A549 treated with RU486 at 1 μM for 4 hours (cell line): ENCODE results near the gene HDGFL1. TPM values are rescaled to one million over a fixed set of nuclear protein-coding genes. Genes with fewer than 3 reads are reported as not detected.

Experiments used
- total RNA-seq: library from RNA; stranded (reverse); fragments of 200-300 nt; extraction: Qiagen RNA extraction; gene quantifications from 5 replicates; pipeline ENCODE4 v1.2.3, GENCODE V29; 2022; ENCODE audit warnings: low read depth

Gene HDGFL1
- not detected in 5 replicates for total RNA-seq

GRCh38 chr6:22569281-22570184 is at the start of gene HDGFL1:
Gene HDGFL1, plus strand, starts transcription at chr6:22569566. Its CDS starts 10 bp downstream, at chr6:22569576.

